ENCODE data around the gene UPK1B. TPM values are rescaled to one million over a fixed set of nuclear protein-coding genes. Genes with fewer than 3 reads are reported as not detected.
"Not testable (repeated sequence)": the region's sequence is repeated elsewhere in the genome, so short reads cannot be mapped to it uniquely, and the experiment has no call there.

Gene UPK1B
- total RNA-seq, 1 donor from 2014 or later, result 15.6 TPM

GRCh38 chr3:119149484-119149883 lies 23.9 kb upstream of the UPK1B start:
- Histone ChIP-seq H3K4me3 (ENCODE audit: low read depth, low read length) (no peak overlapping the region), H3K36me3 (ENCODE audit: control insufficient read depth, insufficient read depth, low read length) (no peaks in the 10 kb centered on the region), H3K27me3 (ENCODE audit: control insufficient read depth, insufficient read depth, low read length) (no peaks in the 10 kb centered on the region)
- no peak for TF ChIP-seq CTCF (IDR thresholded peaks at IDR 0.05; ENCODE audit: insufficient read depth, low read length, poor library complexity, severe bottlenecking)
- no peak for DNase-seq (ENCODE audit: low read depth)

- Histone ChIP-seq H3K36me3 (ENCODE audit: control insufficient read depth, insufficient read depth, low read length) (no peaks in the 10 kb centered on the region), H3K4me3 (ENCODE audit: low read depth, low read length) (no peak overlapping the region), H3K27me3 (ENCODE audit: control insufficient read depth, insufficient read depth, low read length) (no peaks in the 10 kb centered on the region)
- TF ChIP-seq CTCF (IDR thresholded peaks at IDR 0.05; ENCODE audit: insufficient read depth, low read length, poor library complexity, severe bottlenecking), result no peak
- no peak for DNase-seq (ENCODE audit: low read depth)
Measured at GRCh38 chr3:119156868-119157267, 16.5 kb upstream of the UPK1B start.

- TF ChIP-seq CTCF (IDR thresholded peaks at IDR 0.05; ENCODE audit: insufficient read depth, low read length, poor library complexity, severe bottlenecking), result no peak
- no peaks in the 10 kb centered on the region for H3K36me3 ChIP-seq (ENCODE audit: control insufficient read depth, insufficient read depth, low read length)
- no peak for DNase-seq (ENCODE audit: low read depth)
- H3K4me3 ChIP-seq (ENCODE audit: low read depth, low read length), result no peak overlapping the region
- H3K27me3 ChIP-seq (ENCODE audit: control insufficient read depth, insufficient read depth, low read length), result no peaks in the 10 kb centered on the region
Measured at GRCh38 chr3:119157971-119158370, 15.4 kb upstream of the UPK1B start.

GRCh38 chr3:119160361-119160760 lies 13.0 kb upstream of the UPK1B start:
- DNase-seq (ENCODE audit: low read depth), result no peak
- no peaks in the 10 kb centered on the region for H3K27me3 ChIP-seq (ENCODE audit: control insufficient read depth, insufficient read depth, low read length)
- H3K36me3 ChIP-seq (ENCODE audit: control insufficient read depth, insufficient read depth, low read length), result no peaks in the 10 kb centered on the region
- H3K4me3 ChIP-seq (ENCODE audit: low read depth, low read length), result no peak overlapping the region
- no peak for TF ChIP-seq CTCF (IDR thresholded peaks at IDR 0.05; ENCODE audit: insufficient read depth, low read length, poor library complexity, severe bottlenecking)

GRCh38 chr3:119160815-119161214 lies 12.6 kb upstream of the UPK1B start:
- Histone ChIP-seq H3K4me3 (ENCODE audit: low read depth, low read length) (no peak overlapping the region), H3K36me3 (ENCODE audit: control insufficient read depth, insufficient read depth, low read length) (no peaks in the 10 kb centered on the region), H3K27me3 (ENCODE audit: control insufficient read depth, insufficient read depth, low read length) (no peaks in the 10 kb centered on the region)
- no peak for TF ChIP-seq CTCF (IDR thresholded peaks at IDR 0.05; ENCODE audit: insufficient read depth, low read length, poor library complexity, severe bottlenecking)
- no peak for DNase-seq (ENCODE audit: low read depth)

- Histone ChIP-seq H3K27me3 (ENCODE audit: control insufficient read depth, insufficient read depth, low read length) (no peaks in the 10 kb centered on the region), H3K4me3 (ENCODE audit: low read depth, low read length) (no peak overlapping the region), H3K36me3 (ENCODE audit: control insufficient read depth, insufficient read depth, low read length) (no peaks in the 10 kb centered on the region)
- TF ChIP-seq CTCF (IDR thresholded peaks at IDR 0.05; ENCODE audit: insufficient read depth, low read length, poor library complexity, severe bottlenecking), result no peak
- no peak for DNase-seq (ENCODE audit: low read depth)
Measured at GRCh38 chr3:119161240-119161639, 12.2 kb upstream of the UPK1B start.

GRCh38 chr3:119164745-119165144 lies 8.7 kb upstream of the UPK1B start:
- not testable (repeated sequence) for DNase-seq (ENCODE audit: low read depth); H3K36me3 ChIP-seq (ENCODE audit: control insufficient read depth, insufficient read depth, low read length); H3K27me3 ChIP-seq (ENCODE audit: control insufficient read depth, insufficient read depth, low read length); H3K4me3 ChIP-seq (ENCODE audit: low read depth, low read length)
